ENCODE measurements around the gene SLC8A3. TPM values are rescaled to one million over a fixed set of nuclear protein-coding genes. Genes with fewer than 3 reads are reported as not detected.

SLC8A3 gene
- total and polyA plus RNA-seq, 10 of the 15 experiments (the other 5 are each of a cell fraction or from before 2014, with no cell fraction given): 0.04 to 0.17 (median 0.13) TPM; not detected in 3

DNA sequence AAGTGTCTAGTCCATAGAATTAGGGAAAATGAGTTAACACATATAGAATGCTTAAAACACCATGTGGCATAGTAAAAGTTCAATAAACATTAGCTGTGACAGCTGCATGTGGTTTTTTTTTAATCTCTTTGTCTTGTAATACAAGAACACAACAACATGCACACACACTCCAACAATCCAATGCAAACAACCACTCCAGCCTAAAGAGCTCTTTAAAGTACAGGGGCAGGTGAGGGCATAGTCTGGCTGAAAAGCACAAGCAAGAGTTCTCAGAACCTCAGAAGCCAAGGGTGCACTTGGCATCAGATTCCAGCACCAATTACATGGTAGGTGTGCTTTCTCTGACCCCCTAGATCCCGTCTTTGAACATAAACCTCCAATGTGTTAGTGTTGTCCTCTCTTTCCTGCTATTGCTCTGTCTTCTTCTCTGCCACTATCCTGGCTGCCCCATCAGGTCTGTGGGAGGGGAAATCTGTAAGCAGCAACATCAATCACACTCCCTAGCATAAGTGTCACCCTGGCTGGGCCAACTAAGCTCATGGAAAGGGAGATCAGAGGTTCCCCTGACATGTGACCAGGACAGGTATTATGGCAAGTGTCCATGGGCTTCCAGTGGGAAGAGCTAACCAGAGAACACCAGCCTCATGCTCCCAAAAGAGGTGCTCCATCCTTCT is 91.0 kb downstream of the SLC8A3 start:
- DNase-seq (ENCODE audit: low read depth, low spot score) (no peak), ATAC-seq (no peak), FAIRE-seq (no peak)
- Histone ChIP-seq H3K79me2 (ENCODE audit: control insufficient read depth, insufficient read depth, low read length) (no peaks in the 10 kb centered on the region), H4K20me1 (ENCODE audit: control insufficient read depth, insufficient read depth) (no peaks in the 10 kb centered on the region), H3K27ac (ENCODE audit: control insufficient read depth, insufficient read depth) (no peak overlapping the region), H3K9ac (ENCODE audit: control insufficient read depth, insufficient read depth, low read length) (no peak overlapping the region), H3K4me3 (no peak overlapping the region), H3K4me1 (ENCODE audit: control insufficient read depth, insufficient read depth, low read length) (no peaks in the 10 kb centered on the region), H3K4me2 (ENCODE audit: control insufficient read depth, insufficient read depth) (no peak overlapping the region), H3K9me3 (replicated peaks; ENCODE audit: control insufficient read depth, insufficient read depth, low read length) (no peaks in the 10 kb centered on the region), H3K27me3 (replicated peaks in 1 of 2; ENCODE audit: control insufficient read depth in 2 of 2, insufficient read depth in 2 of 2, low read length in 1 of 2) (peaks cover 1 to 8% of the 10 kb centered on the region in 2 experiments), H3K36me3 (ENCODE audit: control insufficient read depth in 2 of 2, insufficient read depth in 2 of 2, low read length in 1 of 2) (no peaks in the 10 kb centered on the region), H2AFZ (ENCODE audit: control insufficient read depth, low read depth, low read length) (no peak overlapping the region)
- CTCF ChIA-PET: interaction anchor here (2.3 kb wide), 1 partner anchor 10 kb away, joined by 8 read pairs; no protein-coding TSS in a partner anchor
- TF ChIP-seq RCOR1 (conservative IDR thresholded peaks at IDR 0.05; ENCODE audit: low read depth, low read length) (no peak), CBFB (IDR thresholded peaks at IDR 0.05; ENCODE audit: low read depth) (no peak), ZNF207 (IDR thresholded peaks at IDR 0.05; ENCODE audit: borderline replicate concordance) (no peak)
- POLR2A ChIA-PET: no interaction called here
- WGBS (ENCODE audit: insufficient coverage, insufficient replicate concordance, low lambda C conversion rate, missing lambda C conversion rate): 0% methylated on average over 1 of the region's 1 CpG
- intact Hi-C loops (cut with micrococcal nuclease; ENCODE audit: unreplicated experiment): no loop called here
- SMC1A ChIA-PET (ENCODE audit: uncharacterized antibody, unreplicated experiment): interaction anchor here (1.0 to 1.2 kb wide), 3 partner anchors 10 to 102 kb away, joined by 3 to 6 read pairs (median 4); no protein-coding TSS in a partner anchor
- in situ Hi-C loops (cut with MboI): no loop called here
- RAD21 ChIA-PET (ENCODE audit: unreplicated experiment): interaction anchor here (1.1 kb wide), 1 partner anchor 18 kb away, joined by 3 read pairs; no protein-coding TSS in a partner anchor
- no TSS peak for BruUV-seq (replicated peaks)

DNA sequence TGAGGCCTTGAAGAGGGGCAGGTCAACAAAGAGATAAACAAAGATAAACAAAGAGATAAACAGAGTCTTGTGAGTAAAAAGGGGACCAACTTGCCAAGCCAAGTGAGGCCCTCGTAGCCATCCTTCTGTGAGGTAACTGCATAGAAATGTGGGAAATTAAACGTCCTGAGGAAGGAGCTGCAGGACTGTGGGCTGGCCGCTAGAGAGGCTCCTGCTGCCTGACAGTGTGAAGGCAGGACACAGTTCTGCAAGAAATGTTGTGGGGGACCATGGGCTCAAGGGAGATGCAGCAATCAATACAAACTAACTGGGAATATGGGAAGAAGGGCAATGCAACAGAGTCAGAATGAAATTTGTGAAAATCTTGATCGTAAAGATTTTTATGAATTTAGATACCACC is 91.9 kb downstream of the SLC8A3 start:
- H3K9ac ChIP-seq (ENCODE audit: control insufficient read depth, insufficient read depth, low read length): no peak overlapping the region
- H3K27ac ChIP-seq (ENCODE audit: control insufficient read depth, insufficient read depth): no peak overlapping the region
- ChIA-PET SMC1A (ENCODE audit: uncharacterized antibody, unreplicated experiment) (interaction anchor here (1.0 to 1.2 kb wide), 3 partner anchors 9 to 103 kb away, joined by 3 to 6 read pairs (median 4); no protein-coding TSS in a partner anchor), POLR2A (no interaction called here), CTCF (interaction anchor here (2.3 kb wide), 1 partner anchor 9 kb away, joined by 8 read pairs; no protein-coding TSS in a partner anchor), RAD21 (ENCODE audit: unreplicated experiment) (interaction anchor here (0.7 to 1.1 kb wide), 2 partner anchors 14 to 17 kb away, joined by 3 read pairs; no protein-coding TSS in a partner anchor)
- no peaks in the 10 kb centered on the region for H3K9me3 ChIP-seq (replicated peaks; ENCODE audit: control insufficient read depth, insufficient read depth, low read length)
- H3K36me3 ChIP-seq (ENCODE audit: control insufficient read depth in 2 of 2, insufficient read depth in 2 of 2, low read length in 1 of 2): no peaks in the 10 kb centered on the region
- H3K4me2 ChIP-seq (ENCODE audit: control insufficient read depth, insufficient read depth): no peak overlapping the region
- in situ Hi-C loops (cut with MboI): no loop called here
- 32% methylated on average over 4 of the region's 4 CpGs for WGBS (ENCODE audit: insufficient coverage, insufficient replicate concordance, low lambda C conversion rate, missing lambda C conversion rate)
- peaks cover 1 to 8% of the 10 kb centered on the region in 2 experiments for H3K27me3 ChIP-seq (replicated peaks in 1 of 2; ENCODE audit: control insufficient read depth in 2 of 2, insufficient read depth in 2 of 2, low read length in 1 of 2)
- DNase-seq (ENCODE audit: low read depth, low spot score) (no peak), ATAC-seq (no peak), FAIRE-seq (no peak)
- BruUV-seq (replicated peaks): no TSS peak
- no peaks in the 10 kb centered on the region for H3K4me1 ChIP-seq (ENCODE audit: control insufficient read depth, insufficient read depth, low read length)
- H3K79me2 ChIP-seq (ENCODE audit: control insufficient read depth, insufficient read depth, low read length): no peaks in the 10 kb centered on the region
- H4K20me1 ChIP-seq (ENCODE audit: control insufficient read depth, insufficient read depth): no peaks in the 10 kb centered on the region
- intact Hi-C loops (cut with micrococcal nuclease; ENCODE audit: unreplicated experiment): no loop called here
- H3K4me3 ChIP-seq: no peak overlapping the region
- H2AFZ ChIP-seq (ENCODE audit: control insufficient read depth, low read depth, low read length): no peak overlapping the region
- TF ChIP-seq, protein P1, sequence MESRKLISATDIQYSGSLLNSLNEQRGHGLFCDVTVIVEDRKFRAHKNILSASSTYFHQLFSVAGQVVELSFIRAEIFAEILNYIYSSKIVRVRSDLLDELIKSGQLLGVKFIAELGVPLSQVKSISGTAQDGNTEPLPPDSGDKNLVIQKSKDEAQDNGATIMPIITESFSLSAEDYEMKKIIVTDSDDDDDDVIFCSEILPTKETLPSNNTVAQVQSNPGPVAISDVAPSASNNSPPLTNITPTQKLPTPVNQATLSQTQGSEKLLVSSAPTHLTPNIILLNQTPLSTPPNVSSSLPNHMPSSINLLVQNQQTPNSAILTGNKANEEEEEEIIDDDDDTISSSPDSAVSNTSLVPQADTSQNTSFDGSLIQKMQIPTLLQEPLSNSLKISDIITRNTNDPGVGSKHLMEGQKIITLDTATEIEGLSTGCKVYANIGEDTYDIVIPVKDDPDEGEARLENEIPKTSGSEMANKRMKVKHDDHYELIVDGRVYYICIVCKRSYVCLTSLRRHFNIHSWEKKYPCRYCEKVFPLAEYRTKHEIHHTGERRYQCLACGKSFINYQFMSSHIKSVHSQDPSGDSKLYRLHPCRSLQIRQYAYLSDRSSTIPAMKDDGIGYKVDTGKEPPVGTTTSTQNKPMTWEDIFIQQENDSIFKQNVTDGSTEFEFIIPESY (IDR thresholded peaks at IDR 0.05): no peak
- TF ChIP-seq, protein P2, sequence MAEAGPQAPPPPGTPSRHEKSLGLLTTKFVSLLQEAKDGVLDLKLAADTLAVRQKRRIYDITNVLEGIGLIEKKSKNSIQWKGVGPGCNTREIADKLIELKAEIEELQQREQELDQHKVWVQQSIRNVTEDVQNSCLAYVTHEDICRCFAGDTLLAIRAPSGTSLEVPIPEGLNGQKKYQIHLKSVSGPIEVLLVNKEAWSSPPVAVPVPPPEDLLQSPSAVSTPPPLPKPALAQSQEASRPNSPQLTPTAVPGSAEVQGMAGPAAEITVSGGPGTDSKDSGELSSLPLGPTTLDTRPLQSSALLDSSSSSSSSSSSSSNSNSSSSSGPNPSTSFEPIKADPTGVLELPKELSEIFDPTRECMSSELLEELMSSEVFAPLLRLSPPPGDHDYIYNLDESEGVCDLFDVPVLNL (IDR thresholded peaks at IDR 0.05; ENCODE audit: low read depth, low read length): no peak
- no peak for TF ChIP-seq NR2C1 (IDR thresholded peaks at IDR 0.05)
- no peak for TF ChIP-seq EED (IDR thresholded peaks at IDR 0.05; ENCODE audit: low read depth)
- TF ChIP-seq, protein P3, sequence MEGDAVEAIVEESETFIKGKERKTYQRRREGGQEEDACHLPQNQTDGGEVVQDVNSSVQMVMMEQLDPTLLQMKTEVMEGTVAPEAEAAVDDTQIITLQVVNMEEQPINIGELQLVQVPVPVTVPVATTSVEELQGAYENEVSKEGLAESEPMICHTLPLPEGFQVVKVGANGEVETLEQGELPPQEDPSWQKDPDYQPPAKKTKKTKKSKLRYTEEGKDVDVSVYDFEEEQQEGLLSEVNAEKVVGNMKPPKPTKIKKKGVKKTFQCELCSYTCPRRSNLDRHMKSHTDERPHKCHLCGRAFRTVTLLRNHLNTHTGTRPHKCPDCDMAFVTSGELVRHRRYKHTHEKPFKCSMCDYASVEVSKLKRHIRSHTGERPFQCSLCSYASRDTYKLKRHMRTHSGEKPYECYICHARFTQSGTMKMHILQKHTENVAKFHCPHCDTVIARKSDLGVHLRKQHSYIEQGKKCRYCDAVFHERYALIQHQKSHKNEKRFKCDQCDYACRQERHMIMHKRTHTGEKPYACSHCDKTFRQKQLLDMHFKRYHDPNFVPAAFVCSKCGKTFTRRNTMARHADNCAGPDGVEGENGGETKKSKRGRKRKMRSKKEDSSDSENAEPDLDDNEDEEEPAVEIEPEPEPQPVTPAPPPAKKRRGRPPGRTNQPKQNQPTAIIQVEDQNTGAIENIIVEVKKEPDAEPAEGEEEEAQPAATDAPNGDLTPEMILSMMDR (IDR thresholded peaks at IDR 0.05 in 2 of 3, conservative IDR thresholded peaks at IDR 0.05 in 1 of 3; ENCODE audit: control insufficient read depth in 2 of 3, extremely low read depth in 1 of 3, insufficient read depth in 1 of 3, low read depth in 3 of 3, low read length in 3 of 3): peak in 1 of 3 experiments; percentile 24; a peak in 1 of 6 replicates
- peak; percentile 17; the same call in 1 of the 2 replicates for TF ChIP-seq RAD21 (IDR thresholded peaks at IDR 0.05; ENCODE audit: insufficient read depth, low read depth, low read length)
- TF ChIP-seq BRCA1 (IDR thresholded peaks at IDR 0.05; ENCODE audit: low read depth, low read length): no peak
- TF ChIP-seq ZSCAN29 (IDR thresholded peaks at IDR 0.05): no peak
- no peak for TF ChIP-seq CHD4 (IDR thresholded peaks at IDR 0.05)
